HUES48 (cell line): Measurements from ENCODE around the gene STUM.

Source experiments
- H3K27ac ChIP-seq: one replicate; pipeline ENCODE4 v1.7.0; 2013; ENCODE audit warnings: low read depth, low read length, inconsistent platforms
- H3K27me3 ChIP-seq: 2 replicates; pipeline ENCODE4 v1.6.1; 2013; ENCODE audit warnings: mild to moderate bottlenecking, low read length; ENCODE audit not compliant: control insufficient read depth, insufficient read depth
- H3K36me3 ChIP-seq: 2 replicates; pipeline ENCODE4 v1.6.1; 2013; ENCODE audit warnings: low read length; ENCODE audit not compliant: control insufficient read depth, insufficient read depth
- H3K4me1 ChIP-seq: 2 replicates; pipeline ENCODE4 v1.6.1; 2013; ENCODE audit warnings: mild to moderate bottlenecking, low read length; ENCODE audit not compliant: control insufficient read depth, insufficient read depth
- H3K4me3 ChIP-seq: 2 replicates; pipeline ENCODE4 v1.5.1; 2013; ENCODE audit warnings: mild to moderate bottlenecking, low read depth, low read length
- H3K9ac ChIP-seq: 2 replicates; pipeline ENCODE4 v1.6.1; 2013; ENCODE audit warnings: mild to moderate bottlenecking, low read depth, low read length, moderate library complexity
- H3K9me3 ChIP-seq: 2 replicates; pipeline ENCODE4 v1.6.1; 2013; ENCODE audit warnings: low read length; ENCODE audit not compliant: control insufficient read depth, insufficient read depth

STUM gene

DNA sequence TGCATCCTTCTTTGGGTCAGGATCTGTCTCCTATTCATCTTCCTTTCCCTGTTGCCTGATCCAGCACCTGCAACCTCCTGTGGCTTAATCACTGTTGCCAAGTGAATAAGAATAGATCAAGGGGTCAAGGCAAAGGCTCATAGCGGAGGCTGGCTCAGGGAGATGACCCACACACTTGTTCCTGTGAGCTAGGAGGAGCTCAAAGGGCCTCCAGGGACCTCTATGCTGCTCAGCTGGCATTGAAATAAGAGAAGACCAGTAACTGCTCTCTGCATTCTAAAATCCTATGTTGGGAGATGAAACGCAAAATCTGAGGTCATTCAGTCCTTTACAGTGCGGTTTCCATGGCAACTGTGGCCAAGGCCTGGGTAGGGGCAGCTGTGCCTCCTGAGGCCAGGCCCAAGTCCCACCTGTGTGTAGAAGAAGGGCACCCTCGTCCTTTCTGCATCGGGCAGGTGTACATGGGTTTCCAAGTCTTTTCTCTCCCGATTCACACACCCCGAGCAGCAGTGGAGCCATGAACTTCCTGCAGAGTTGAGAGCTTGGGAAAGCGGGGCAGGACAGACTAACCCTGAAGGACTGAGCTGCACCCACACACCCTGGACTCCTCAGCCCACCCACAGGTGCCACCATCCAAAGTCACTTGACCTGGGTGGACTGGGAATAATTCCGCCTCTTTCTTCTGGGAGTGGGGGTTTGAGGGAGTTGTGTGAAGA, 27.8 kb upstream of the STUM start:
- H3K36me3 ChIP-seq, result no peaks in the 10 kb centered on the region
- no peak overlapping the region for H3K27ac ChIP-seq
- peaks cover 14% of the 10 kb centered on the region for H3K27me3 ChIP-seq
- no peaks in the 10 kb centered on the region for H3K9me3 ChIP-seq
- no peak overlapping the region for H3K9ac ChIP-seq
- no peak overlapping the region for H3K4me3 ChIP-seq
- peaks cover 17% of the 10 kb centered on the region for H3K4me1 ChIP-seq

DNA sequence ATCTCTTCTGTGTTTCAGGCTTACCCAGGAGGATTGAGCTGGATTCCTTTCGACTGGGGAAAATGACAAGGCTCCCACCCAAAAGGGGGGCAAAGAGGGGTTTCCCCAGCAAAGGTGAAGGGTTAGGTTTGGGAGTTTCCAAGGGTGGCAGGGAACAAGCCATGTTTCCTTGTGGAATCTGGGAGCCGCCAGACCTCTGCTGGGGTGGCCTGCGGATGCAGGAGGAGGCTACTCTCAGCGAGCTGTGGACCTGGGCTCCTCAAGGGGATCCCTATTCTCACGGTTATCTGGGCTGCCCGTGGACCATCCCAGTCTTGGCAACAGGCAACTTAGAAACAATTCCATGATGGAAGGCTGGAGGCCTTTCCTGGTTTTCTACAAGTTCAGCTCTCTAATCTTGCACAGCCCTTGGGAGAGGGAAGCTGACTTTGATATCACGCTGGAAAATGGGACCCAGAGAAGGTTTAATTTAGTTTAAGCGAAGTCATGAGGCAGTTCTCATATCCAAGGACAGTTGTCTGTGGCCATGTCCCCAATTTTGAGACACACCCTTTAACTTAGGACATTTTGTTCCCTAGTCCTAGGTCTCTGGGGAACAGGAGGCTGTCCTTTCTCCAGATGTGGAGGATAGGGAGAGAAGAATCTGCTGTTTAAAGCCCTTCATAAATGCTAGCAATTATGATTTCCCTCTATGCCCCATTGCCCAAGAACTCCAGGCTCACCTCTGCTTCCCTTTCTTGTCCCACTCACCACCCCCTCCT, 24.7 kb upstream of the STUM start:
- H3K4me3 ChIP-seq, result no peak overlapping the region

DNA sequence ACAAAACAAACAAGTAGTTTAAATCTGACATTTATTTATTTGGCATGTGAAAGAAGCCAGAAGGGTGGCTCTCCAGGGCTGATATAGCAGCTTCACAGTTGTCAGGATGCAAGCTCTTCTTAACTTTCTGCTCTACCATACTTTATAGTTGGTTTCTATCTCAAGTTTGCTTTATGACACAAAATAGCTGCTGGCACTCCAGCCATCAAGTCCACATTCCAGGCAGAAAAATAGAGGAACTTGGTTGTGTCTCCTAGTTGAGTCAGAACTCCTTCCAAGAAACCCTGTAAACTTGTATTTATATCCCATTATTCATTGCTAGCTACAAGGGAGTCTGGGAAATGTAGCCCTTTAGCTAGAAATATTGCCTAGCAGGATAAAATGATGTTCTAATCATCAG, 24.0 kb upstream of the STUM start:
- Histone ChIP-seq H3K27ac (no peak overlapping the region), H3K4me3 (no peak overlapping the region), H3K9me3 (no peaks in the 10 kb centered on the region), H3K36me3 (no peaks in the 10 kb centered on the region), H3K4me1 (peaks cover 16% of the 10 kb centered on the region), H3K9ac (no peak overlapping the region), H3K27me3 (peaks cover 4% of the 10 kb centered on the region; the same call in 1 of the 2 replicates)

More for the DNA sequence above, 24.7 kb upstream of the STUM start:
- no peak overlapping the region for H3K9ac ChIP-seq
- no peaks in the 10 kb centered on the region for H3K9me3 ChIP-seq
- H3K36me3 ChIP-seq, result no peaks in the 10 kb centered on the region
- H3K27me3 ChIP-seq, result peaks cover 10% of the 10 kb centered on the region
- no peak overlapping the region for H3K27ac ChIP-seq
- peaks cover 17% of the 10 kb centered on the region for H3K4me1 ChIP-seq

DNA sequence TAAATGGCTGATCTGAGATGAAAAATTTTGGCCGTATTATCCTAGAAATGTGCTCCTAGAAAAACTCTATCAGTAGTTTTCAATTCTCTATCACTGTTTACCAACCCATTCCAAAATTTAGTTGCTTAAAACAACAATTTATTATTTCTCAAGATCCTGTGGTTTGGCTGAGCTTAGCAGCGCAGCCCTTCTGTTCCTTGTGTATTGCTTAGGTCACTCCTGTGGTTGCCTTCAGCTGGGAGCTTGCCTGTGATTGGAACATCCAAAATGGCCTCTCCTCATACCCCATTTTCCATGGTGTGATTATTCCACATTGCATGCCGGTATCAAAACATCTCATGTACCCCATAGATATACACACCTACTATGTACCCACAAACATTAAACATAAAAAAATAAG, 22.8 kb upstream of the STUM start:
- no peak overlapping the region for H3K4me3 ChIP-seq
- no peak overlapping the region for H3K9ac ChIP-seq
- peaks cover 5% of the 10 kb centered on the region for H3K4me1 ChIP-seq
- H3K27ac ChIP-seq, result no peak overlapping the region
- H3K27me3 ChIP-seq, result no peaks in the 10 kb centered on the region
- no peaks in the 10 kb centered on the region for H3K36me3 ChIP-seq
- no peaks in the 10 kb centered on the region for H3K9me3 ChIP-seq

DNA sequence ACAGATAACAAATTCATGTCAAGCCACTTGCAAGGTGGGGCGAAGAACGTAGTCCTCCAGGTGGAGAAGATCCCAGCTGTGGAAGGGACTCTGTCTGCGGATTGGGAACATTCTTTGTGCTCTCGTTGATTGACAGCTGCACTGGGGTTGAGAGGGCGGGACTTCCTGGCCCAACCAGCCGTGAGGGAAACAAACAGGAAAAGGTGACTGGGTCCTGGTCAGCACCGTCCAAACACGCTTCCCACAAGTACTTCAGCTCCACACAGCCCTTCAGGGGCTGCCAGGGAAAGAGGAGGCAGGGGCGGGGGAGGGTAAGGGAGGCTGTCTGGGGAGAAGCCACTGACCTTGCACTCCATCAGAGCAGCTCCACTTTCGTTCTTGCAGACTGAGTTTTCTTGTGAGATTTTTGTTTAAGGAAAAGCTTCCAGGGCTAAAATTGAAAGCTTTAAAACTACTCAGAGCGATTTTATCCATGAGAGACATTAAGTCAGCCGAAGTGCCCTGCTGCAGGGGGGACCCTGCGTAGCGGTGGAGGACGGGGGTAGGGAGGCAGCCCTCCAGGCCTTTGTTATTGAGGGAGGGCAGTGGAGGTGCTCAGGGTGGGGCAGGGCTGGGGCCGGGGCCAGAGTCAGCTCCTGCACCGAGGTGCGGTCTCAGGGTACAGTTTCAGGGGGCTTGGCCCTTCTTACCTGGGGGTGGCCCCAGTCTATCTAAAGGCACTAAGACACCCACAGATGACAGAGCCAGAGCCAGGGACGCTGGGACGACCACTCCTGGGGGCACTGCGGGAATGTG, 21.6 kb upstream of the STUM start:
- H3K9me3 ChIP-seq, result no peaks in the 10 kb centered on the region
- H3K4me3 ChIP-seq, result no peak overlapping the region
- no peaks in the 10 kb centered on the region for H3K36me3 ChIP-seq
- no peak overlapping the region for H3K9ac ChIP-seq
- no peak overlapping the region for H3K27ac ChIP-seq
- H3K4me1 ChIP-seq, result no peaks in the 10 kb centered on the region; the same call in 1 of the 2 replicates
- no peaks in the 10 kb centered on the region for H3K27me3 ChIP-seq

DNA sequence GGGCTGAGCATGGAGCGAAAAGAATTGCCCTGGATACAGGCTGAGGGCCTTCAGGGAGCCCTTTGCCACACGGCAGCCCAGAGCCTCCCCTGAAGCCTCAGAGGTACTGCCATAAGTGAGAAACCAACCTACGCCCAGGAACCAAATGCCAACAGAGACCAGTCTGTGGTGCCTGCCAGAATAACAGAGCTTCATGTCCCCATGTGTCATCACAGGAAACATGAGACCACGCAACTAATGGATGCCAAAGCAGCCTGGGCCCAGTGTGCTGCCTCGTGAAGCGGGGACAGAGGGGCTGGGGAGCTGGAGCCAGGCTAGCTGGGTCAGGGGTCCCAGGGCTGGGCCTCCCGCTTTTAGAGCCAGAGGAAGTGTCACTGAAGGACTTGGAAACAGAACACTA, 18.7 kb upstream of the STUM start:
- H3K27me3 ChIP-seq, result no peaks in the 10 kb centered on the region
- no peaks in the 10 kb centered on the region for H3K9me3 ChIP-seq
- H3K36me3 ChIP-seq, result no peaks in the 10 kb centered on the region
- no peak overlapping the region for H3K9ac ChIP-seq
- peaks cover 7% of the 10 kb centered on the region for H3K4me1 ChIP-seq
- H3K27ac ChIP-seq, result no peak overlapping the region
- no peak overlapping the region for H3K4me3 ChIP-seq

DNA sequence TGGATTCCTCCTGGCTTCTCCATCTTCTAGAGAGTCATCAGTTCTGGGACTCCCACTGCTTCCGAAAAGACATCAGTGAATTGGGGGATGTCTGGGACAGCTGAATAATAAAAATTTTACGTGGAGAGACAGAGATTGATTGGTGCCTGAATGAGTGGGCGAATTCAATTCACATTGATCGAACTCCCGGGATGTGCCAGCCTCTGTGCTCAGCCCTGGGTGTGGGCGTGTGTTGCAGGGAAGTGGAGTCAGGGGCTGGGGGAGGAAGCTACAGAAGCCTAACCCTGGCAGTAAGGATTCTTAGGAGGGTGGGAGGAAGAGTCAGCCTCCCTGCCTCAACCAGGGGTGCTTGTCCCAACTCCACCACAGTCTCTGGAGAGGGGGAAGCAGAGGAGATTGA, 18.0 kb upstream of the STUM start:
- Histone ChIP-seq H3K4me3 (no peak overlapping the region), H3K9ac (no peak overlapping the region), H3K36me3 (no peaks in the 10 kb centered on the region), H3K27me3 (no peaks in the 10 kb centered on the region), H3K9me3 (no peaks in the 10 kb centered on the region), H3K4me1 (peaks cover 7% of the 10 kb centered on the region), H3K27ac (no peak overlapping the region)

DNA sequence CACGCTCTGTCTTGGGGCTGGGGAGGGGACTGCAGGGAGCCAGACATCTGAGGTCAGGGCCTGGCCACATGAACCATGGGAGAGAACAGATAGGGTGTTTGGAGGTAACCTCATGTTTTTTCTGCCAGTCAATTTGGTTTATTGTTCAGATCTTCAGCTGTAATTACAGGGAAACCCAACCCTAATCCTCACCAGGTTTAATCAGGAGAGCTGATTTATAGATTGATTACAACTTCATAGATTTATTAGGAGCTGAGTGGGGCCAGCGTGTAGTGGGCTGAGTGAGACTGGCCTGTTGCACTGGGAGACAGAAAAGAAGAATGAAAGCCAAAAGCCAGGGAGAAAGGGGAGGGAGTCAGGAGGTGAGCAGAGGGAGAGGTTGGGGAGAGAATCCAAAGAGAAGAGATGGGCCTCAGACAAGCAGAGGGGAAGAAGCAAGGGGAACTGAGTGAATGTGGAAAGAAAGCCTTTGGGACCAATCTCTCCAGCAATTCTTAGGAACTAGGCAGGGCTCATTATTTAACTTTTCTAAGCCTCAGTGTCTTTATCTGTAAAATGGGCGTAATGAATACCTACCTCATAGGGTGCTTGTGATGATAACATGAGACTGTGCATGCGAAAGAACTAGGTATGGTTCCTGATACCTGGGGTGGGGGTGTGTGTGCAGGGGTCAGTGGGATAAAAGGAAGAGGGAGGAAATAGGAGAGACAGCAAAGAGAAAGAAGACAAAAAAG, 17.0 kb upstream of the STUM start:
- no peaks in the 10 kb centered on the region for H3K27me3 ChIP-seq
- H3K9ac ChIP-seq, result no peak overlapping the region
- H3K4me1 ChIP-seq, result peaks cover 7% of the 10 kb centered on the region
- H3K9me3 ChIP-seq, result no peaks in the 10 kb centered on the region
- no peaks in the 10 kb centered on the region for H3K36me3 ChIP-seq
- H3K4me3 ChIP-seq, result no peak overlapping the region
- H3K27ac ChIP-seq, result no peak overlapping the region

DNA sequence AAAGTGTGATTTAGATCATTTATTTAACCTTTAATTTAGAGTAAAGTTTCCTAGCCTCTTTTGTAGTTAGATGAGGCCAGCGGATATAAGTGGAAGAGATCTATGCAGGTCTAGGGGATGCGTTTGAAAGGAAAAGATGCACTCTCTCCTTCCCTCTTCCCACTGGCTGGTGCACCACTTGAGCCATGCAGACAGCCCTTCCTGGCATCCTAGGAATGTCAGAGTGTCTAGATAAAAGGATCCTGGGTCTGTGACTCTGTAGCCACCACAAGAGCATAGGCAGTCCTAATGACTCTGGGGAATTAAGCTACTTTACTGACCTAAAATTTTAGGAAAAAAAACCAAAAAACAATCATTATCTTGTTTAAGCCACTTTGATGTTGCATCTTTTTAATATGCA, 16.0 kb upstream of the STUM start:
- H3K9me3 ChIP-seq, result no peaks in the 10 kb centered on the region
- no peak overlapping the region for H3K27ac ChIP-seq
- H3K4me3 ChIP-seq, result no peak overlapping the region
- H3K27me3 ChIP-seq, result no peaks in the 10 kb centered on the region
- no peak overlapping the region for H3K9ac ChIP-seq
- H3K36me3 ChIP-seq, result no peaks in the 10 kb centered on the region
- H3K4me1 ChIP-seq, result peaks cover 7% of the 10 kb centered on the region; the same call in 1 of the 2 replicates

DNA sequence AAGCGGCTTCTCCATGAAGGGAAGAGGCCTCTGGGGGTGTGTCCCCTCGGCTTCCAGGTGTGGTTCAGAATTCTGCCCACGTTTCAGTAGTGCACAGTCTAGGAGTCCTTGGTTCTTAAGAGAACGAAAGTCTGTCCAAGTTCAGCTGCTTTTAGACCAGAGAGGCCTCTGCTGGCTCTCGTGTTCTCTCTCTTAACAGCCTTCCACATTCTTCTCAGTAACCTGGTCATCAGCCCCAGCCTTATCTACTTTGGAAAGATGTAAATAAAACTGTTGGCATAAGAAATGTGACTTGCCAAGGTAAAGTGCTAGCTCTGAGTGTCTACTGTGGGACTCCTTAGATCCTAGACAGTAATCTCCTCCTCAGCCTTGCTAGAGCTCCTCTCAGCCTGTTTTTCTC, 15.3 kb upstream of the STUM start:
- H3K27me3 ChIP-seq, result no peaks in the 10 kb centered on the region

More for the DNA sequence above, 15.3 kb upstream of the STUM start:
- peaks cover 7% of the 10 kb centered on the region; the same call in 1 of the 2 replicates for H3K4me1 ChIP-seq
- H3K9me3 ChIP-seq, result no peaks in the 10 kb centered on the region
- no peak overlapping the region for H3K27ac ChIP-seq
- H3K9ac ChIP-seq, result no peak overlapping the region
- H3K36me3 ChIP-seq, result no peaks in the 10 kb centered on the region
- H3K4me3 ChIP-seq, result no peak overlapping the region
